Measurements from ENCODE around the gene CCSER1.

DNA sequence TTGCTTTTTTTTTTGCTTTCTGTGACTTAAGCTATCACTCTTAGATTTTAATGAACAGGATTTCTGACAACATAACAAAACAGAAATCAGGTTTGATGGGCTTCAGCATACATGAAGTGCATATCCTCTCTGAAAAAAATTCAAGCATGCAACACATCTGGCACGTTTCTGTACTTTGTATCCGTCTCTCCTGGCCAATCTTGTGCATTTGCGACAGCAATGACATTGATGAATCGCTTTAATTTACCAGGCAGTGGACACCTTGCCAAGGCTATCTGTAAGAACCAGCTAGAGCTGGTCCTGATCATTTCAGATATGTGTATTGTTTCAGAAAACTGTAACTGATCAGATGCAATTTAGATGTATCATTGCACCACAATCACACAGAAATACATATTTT lies 93.3 kb downstream of the CCSER1 start:
- TF ChIP-seq, protein P1, sequence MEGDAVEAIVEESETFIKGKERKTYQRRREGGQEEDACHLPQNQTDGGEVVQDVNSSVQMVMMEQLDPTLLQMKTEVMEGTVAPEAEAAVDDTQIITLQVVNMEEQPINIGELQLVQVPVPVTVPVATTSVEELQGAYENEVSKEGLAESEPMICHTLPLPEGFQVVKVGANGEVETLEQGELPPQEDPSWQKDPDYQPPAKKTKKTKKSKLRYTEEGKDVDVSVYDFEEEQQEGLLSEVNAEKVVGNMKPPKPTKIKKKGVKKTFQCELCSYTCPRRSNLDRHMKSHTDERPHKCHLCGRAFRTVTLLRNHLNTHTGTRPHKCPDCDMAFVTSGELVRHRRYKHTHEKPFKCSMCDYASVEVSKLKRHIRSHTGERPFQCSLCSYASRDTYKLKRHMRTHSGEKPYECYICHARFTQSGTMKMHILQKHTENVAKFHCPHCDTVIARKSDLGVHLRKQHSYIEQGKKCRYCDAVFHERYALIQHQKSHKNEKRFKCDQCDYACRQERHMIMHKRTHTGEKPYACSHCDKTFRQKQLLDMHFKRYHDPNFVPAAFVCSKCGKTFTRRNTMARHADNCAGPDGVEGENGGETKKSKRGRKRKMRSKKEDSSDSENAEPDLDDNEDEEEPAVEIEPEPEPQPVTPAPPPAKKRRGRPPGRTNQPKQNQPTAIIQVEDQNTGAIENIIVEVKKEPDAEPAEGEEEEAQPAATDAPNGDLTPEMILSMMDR (IDR thresholded peaks at IDR 0.05 in 8 of 11, conservative IDR thresholded peaks at IDR 0.05 in 3 of 11), result no peak
- TF ChIP-seq POLR2A (IDR thresholded peaks at IDR 0.05), result no peak
- no peak for TF ChIP-seq POLR2AphosphoS5 (IDR thresholded peaks at IDR 0.05)
